Gastrocnemius medialis (tissue), 4 donors: ENCODE measurements around the gene MLPH. TPM values are rescaled to one million over a fixed set of nuclear protein-coding genes. Genes with fewer than 3 reads are reported as not detected.

Experiments
- ATAC-seq, 2 donors: fragments of 150-250 bp; one replicate each; pipeline ENCODE4 v1.9.1; 2016
- DNase-seq, 2 donors: peaks; one replicate each; pipeline ENCODE4 v3.0.0-alpha.2; 2019
- H3K27ac ChIP-seq, 4 donors: fragments of 200-600 bp; sonication (generic); 1 replicate in 1 of 4; 2 replicates in 3 of 4; pipeline ENCODE4 v1.5.1; 2016 to 2018; ENCODE audit warnings: mild to moderate bottlenecking in 2 of 4, moderate library complexity in 1 of 4
- H3K27me3 ChIP-seq, 3 donors: fragments of 200-600 bp; sonication (generic) in 2 of 3; 1 replicate in 1 of 3; 2 replicates in 2 of 3; pipeline versions ENCODE4 v1.5.1 to v1.6.0; 2016 to 2019; ENCODE audit warnings: mild to moderate bottlenecking in 1 of 3, moderate library complexity in 1 of 3
- H3K36me3 ChIP-seq, 2 donors: fragments of 200-600 bp; sonication (generic) in 1 of 2; one replicate each; pipeline ENCODE4 v1.5.1; 2017 to 2018
- H3K4me1 ChIP-seq, 2 donors: fragments of 200-600 bp; sonication (generic) in 1 of 2; one replicate each; pipeline ENCODE4 v1.5.1; 2016 to 2017; ENCODE audit warnings: mild to moderate bottlenecking in 2 of 2
- H3K4me3 ChIP-seq, 4 donors: fragments of 200-600 bp; sonication (generic) in 3 of 4; 1 replicate in 1 of 4; 2 replicates in 3 of 4; pipeline ENCODE4 v1.5.1; 2016 to 2019; ENCODE audit warnings: mild to moderate bottlenecking in 2 of 4
- H3K9me3 ChIP-seq, 3 donors: fragments of 200-600 bp; sonication (generic) in 2 of 3; 1 replicate in 1 of 3; 2 replicates in 2 of 3; pipeline ENCODE4 v1.5.1; 2016 to 2019
- CTCF ChIP-seq, 5 experiments: fragments of 450-650 bp in 3 of 5; fragments of 200-600 bp in 2 of 5; sonication (generic) in 2 of 5; IDR thresholded peaks in 4 of 5; conservative IDR thresholded peaks in 1 of 5; 1 replicate in 4 of 5; 2 replicates in 1 of 5; pipeline ENCODE4 v1.5.1; 2016 to 2019; ENCODE audit warnings: antibody characterized with exemption in 5 of 5, mild to moderate bottlenecking in 3 of 5, moderate library complexity in 3 of 5
- POLR2A ChIP-seq, 2 donors: fragments of 450-650 bp; IDR thresholded peaks; one replicate each; pipeline ENCODE4 v1.6.1; 2017; ENCODE audit warnings: antibody characterized with exemption in 2 of 2, mild to moderate bottlenecking in 2 of 2, moderate library complexity in 2 of 2
- in situ Hi-C, 4 donors: fragments of 200-750 bp; cut with MboI; loops; one replicate each; pipeline versions ENCODE4 v1.15.0 to v1.8.0; 2017; ENCODE audit warnings: low sequenced_read_pairs in 4 of 4
- intact Hi-C: fragments of 100-400 bp; cut with DNase I; formaldehyde crosslinking; loops from one replicate; pipeline ENCODE4 v1.15.1; 2023; ENCODE audit warnings: low total_unique reads
- total RNA-seq, 4 donors: library from RNA; depleted of rRNA; stranded (reverse); fragments of >200 nt; gene quantifications; one replicate each; pipeline versions ENCODE4 v1.1.0 to v1.2.3, GENCODE V29; 2016

MLPH gene
- total RNA-seq, 4 donors from 2014 or later: 6.5 to 8.7 (median 7.2) TPM

- no peak overlapping the region for H3K4me3 ChIP-seq
- no peak for DNase-seq
- peaks cover 0 to under 1% of the 10 kb centered on the region in 2 donors for H3K4me1 ChIP-seq
- no peaks in the 10 kb centered on the region for H3K9me3 ChIP-seq
- no peaks in the 10 kb centered on the region for H3K36me3 ChIP-seq
- ATAC-seq: no peak
- TF ChIP-seq CTCF (IDR thresholded peaks at IDR 0.05 in 4 of 5, conservative IDR thresholded peaks at IDR 0.05 in 1 of 5) (no peak), POLR2A (IDR thresholded peaks at IDR 0.05) (no peak)
- H3K27me3 ChIP-seq: no peaks in the 10 kb centered on the region
- in situ Hi-C loops: no loop called here
- H3K27ac ChIP-seq: no peak overlapping the region
- intact Hi-C loops: no loop called here
Observed at GRCh38 chr2:237535385-237536082, 48.5 kb downstream of the MLPH start.

- no peak for ATAC-seq
Observed at GRCh38 chr2:237536083-237536415, 49.0 kb downstream of the MLPH start.

GRCh38 chr2:237536617-237537016 lies 49.6 kb downstream of the MLPH start:
- Histone ChIP-seq H3K27ac (no peak overlapping the region), H3K4me1 (peaks cover 6 to 10% of the 10 kb centered on the region in 2 donors), H3K4me3 (no peak overlapping the region), H3K27me3 (no peaks in the 10 kb centered on the region), H3K9me3 (no peaks in the 10 kb centered on the region), H3K36me3 (no peaks in the 10 kb centered on the region)
- no peak for ATAC-seq
- in situ Hi-C loops (no loop called here), intact Hi-C loops (no loop called here)
- TF ChIP-seq POLR2A (IDR thresholded peaks at IDR 0.05) (no peak), CTCF (IDR thresholded peaks at IDR 0.05 in 4 of 5, conservative IDR thresholded peaks at IDR 0.05 in 1 of 5) (no peak)
- DNase-seq: no peak

More at GRCh38 chr2:237536083-237536415, 49.0 kb downstream of the MLPH start:
- Histone ChIP-seq H3K36me3 (no peaks in the 10 kb centered on the region), H3K4me3 (no peak overlapping the region), H3K9me3 (no peaks in the 10 kb centered on the region), H3K27me3 (no peaks in the 10 kb centered on the region), H3K4me1 (peaks cover 2 to 6% of the 10 kb centered on the region in 2 donors), H3K27ac (no peak overlapping the region)
- intact Hi-C loops (no loop called here), in situ Hi-C loops (no loop called here)
- TF ChIP-seq POLR2A (IDR thresholded peaks at IDR 0.05) (no peak), CTCF (IDR thresholded peaks at IDR 0.05 in 4 of 5, conservative IDR thresholded peaks at IDR 0.05 in 1 of 5) (no peak)
- no peak for DNase-seq

GRCh38 chr2:237538001-237538720 lies 51.1 kb downstream of the MLPH start:
- TF ChIP-seq POLR2A (IDR thresholded peaks at IDR 0.05): no peak
- no peak for TF ChIP-seq CTCF (IDR thresholded peaks at IDR 0.05 in 4 of 5, conservative IDR thresholded peaks at IDR 0.05 in 1 of 5)

More at GRCh38 chr2:237538001-237538720, 51.1 kb downstream of the MLPH start:
- H3K4me3 ChIP-seq: no peak overlapping the region
- H3K9me3 ChIP-seq: no peaks in the 10 kb centered on the region
- in situ Hi-C loops (no loop called here), intact Hi-C loops (no loop called here)
- DNase-seq (no peak), ATAC-seq (no peak)
- no peak overlapping the region for H3K27ac ChIP-seq
- H3K4me1 ChIP-seq: peaks cover 6 to 10% of the 10 kb centered on the region in 2 donors
- H3K27me3 ChIP-seq: no peaks in the 10 kb centered on the region
- H3K36me3 ChIP-seq: no peaks in the 10 kb centered on the region
